ENCODE results near the gene PRR33.
"Not testable (repeated sequence)": the region's sequence is repeated elsewhere in the genome, so short reads cannot be mapped to it uniquely, and the experiment has no call there.

Gene PRR33

DNA sequence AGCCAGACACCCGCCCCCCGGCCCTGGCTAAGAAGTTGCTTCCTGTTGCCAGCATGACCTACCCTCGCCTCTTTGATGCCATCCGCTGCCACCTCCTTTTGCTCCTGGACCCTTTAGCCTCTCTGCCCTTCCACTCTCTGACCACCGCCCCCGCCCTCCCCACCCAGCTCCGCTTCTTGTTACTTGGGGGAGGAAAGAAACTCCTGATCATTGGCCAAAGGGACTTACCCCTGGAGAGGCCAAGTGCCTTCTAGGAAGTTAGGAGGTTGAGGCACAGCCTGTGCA, at the start of gene PRR33:
Gene PRR33, minus strand, starts transcription at position 65 of the 285 bp plus-strand sequence. CDS start 1,311 bp downstream, outside the sequence.
- no peak for DNase-seq (ENCODE audit: low read depth in 2 of 2)

GRCh38 chr11:1939788-1940187, 48.1 kb upstream of the PRR33 start:
- DNase-seq (ENCODE audit: low read depth in 2 of 2): not testable (repeated sequence)

GRCh38 chr11:1939006-1939625, 47.4 kb upstream of the PRR33 start:
- no peak for DNase-seq (ENCODE audit: low read depth in 2 of 2)

GRCh38 chr11:1938343-1939005, 46.8 kb upstream of the PRR33 start:
- no peak for DNase-seq (ENCODE audit: low read depth in 2 of 2)

GRCh38 chr11:1937616-1938342, 46.1 kb upstream of the PRR33 start:
- no peak for DNase-seq (ENCODE audit: low read depth in 2 of 2)

- DNase-seq (ENCODE audit: low read depth in 2 of 2): no peak
Observed at GRCh38 chr11:1936781-1937615, 45.3 kb upstream of the PRR33 start.

DNA sequence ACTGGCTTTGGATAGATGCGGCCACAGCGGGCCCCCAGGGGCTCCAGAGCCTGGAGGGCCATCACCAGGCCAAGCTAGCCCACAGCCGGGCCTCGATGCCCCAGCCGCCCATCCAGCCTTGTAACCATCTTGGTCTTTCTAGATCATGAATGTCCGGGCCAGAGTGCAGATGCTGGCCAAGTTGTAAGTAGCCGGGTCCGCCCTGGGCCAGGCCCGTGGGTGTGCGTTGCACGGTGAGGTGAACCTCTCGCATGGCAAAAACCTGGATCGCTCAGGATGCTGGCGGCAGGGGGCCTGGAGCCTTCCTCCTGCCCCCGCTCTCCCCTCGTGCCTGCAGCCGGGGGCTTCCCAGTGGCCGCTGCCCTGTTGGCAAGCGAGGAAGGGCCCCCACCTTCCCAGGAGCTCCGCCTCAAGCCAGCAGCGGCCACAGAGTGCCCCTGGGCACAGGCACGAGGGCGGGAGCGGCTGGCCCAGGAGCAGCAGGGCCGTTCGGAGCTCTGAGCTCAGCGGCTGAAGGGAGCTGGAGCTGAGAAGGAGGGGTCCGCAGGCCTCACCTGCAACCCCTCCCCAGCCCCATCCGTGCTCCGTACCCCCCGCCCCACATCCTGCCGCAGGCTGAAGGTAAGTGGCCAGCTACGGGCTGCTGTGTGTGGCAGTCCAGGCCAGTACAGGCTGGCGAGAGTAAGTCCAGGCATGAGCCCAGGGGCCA, 44.5 kb upstream of the PRR33 start:
- no peak for DNase-seq (ENCODE audit: low read depth in 2 of 2)

GRCh38 chr11:1935156-1936071, 43.7 kb upstream of the PRR33 start:
- DNase-seq (ENCODE audit: low read depth in 2 of 2): no peak

DNA sequence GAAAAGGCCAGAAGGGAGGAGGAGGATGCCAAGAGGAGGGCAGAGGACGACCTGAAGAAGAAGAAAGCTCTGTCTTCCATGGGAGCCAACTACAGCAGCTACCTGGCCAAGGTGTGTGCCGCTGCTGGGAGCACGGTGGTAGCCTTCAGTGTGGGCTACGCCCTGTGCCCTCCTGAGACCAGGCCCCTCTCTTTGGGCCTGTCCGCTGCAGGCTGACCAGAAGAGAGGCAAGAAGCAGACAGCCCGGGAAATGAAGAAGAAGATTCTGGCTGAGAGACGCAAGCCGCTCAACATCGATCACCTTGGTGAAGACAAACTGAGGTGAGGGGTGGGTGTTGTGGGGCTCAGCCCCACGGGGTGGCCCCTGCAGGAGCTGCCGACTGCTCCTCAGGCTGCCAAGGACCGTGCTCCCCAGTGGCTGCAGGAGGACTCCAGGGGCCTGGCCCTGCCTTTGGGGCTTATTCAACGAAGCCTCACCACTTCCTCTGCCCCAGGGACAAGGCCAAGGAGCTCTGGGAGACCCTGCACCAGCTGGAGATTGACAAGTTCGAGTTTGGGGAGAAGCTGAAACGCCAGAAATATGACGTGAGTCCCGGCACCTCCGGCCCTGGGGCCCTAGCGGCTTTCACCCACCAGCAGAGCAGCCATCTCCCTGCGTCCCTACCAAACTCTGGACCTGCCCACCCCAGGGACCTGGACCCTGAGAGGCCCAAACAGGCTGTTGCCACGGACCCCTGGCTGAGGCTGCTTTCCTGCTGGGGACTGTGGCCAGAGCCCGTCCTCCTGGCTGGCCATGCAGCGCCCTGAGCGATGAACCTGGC, 42.9 kb upstream of the PRR33 start:
- no peak for DNase-seq (ENCODE audit: low read depth in 2 of 2)

- DNase-seq (ENCODE audit: low read depth in 2 of 2): no peak
Observed at GRCh38 chr11:1933416-1934334, 42.0 kb upstream of the PRR33 start.

DNA sequence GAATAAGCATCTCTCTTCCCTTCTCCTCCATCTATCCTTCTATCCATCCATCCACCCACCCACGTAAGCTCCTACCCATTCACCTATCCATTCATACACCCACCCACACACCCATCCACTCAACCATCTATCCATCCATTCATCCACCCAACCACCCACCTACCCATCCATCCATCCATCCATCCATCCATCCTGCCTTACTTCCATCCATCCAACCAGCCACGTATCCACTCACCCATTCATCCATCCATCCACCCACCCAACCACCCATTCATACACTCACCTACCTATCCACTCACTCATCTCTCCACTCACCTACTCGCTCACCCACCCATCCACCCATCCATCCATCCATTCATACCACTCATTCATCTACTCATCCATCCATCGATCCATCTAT, 41.0 kb upstream of the PRR33 start:
- DNase-seq (ENCODE audit: low read depth in 2 of 2): no peak

DNA sequence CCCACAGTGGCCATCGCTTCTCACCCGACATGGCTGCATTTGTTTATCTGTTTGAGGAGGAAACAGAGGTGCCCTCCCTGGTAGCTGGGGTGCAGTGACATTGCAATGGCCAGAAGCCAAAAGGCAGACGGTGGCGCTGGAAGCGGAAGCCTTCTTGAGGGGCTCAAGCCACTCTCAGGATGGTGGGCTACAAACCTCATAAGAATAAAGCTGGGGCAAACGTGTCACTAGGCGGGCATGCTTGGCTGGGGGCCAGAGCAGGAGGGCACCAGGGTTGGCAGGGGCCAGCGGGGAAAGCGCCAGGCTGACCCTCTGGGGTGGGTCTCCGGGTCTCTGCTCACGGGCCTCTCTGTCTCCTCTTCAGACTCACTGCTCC, 40.4 kb upstream of the PRR33 start:
- DNase-seq (ENCODE audit: low read depth in 2 of 2): no peak

GRCh38 chr11:1931341-1932104, 39.8 kb upstream of the PRR33 start:
- no peak for DNase-seq (ENCODE audit: low read depth in 2 of 2)

- DNase-seq (ENCODE audit: low read depth in 2 of 2): no peak
Observed at GRCh38 chr11:1930462-1930830, 38.8 kb upstream of the PRR33 start.

GRCh38 chr11:1929621-1930461, 38.1 kb upstream of the PRR33 start:
- no peak for DNase-seq (ENCODE audit: low read depth in 2 of 2)

DNA sequence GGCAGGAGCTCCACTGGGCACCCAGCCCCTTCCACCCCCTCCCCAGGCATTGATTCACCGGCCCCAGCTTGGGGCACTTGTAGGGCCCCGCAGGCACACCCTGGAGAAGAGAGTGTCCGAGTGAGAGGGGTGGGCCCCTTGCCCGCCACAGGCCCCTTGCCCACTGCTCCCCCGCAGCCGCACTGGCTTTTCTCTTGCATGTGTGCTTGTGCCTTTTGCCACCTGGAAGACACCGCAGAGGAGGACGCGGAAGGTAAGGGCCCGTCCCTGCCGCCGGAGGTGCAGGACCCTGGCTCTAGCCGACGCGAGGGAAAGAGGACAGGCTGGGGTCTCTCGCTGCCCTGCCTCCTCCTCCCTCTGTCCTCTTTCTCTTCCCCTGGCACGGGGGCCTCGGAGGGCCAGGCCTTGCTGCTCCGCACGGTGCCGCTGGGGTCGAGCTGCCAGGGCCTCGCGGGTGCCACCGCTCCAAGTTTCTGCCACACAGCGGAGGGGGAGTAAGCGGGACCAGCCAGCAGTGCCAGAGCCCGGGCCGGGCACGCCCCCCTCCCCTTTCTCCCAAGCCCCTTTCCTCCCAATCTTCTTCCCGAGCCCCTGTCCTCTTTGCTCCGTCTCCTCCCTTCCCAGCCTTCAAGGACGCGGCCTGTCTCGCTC, 37.3 kb upstream of the PRR33 start:
- no peak for DNase-seq (ENCODE audit: low read depth in 2 of 2)

DNA sequence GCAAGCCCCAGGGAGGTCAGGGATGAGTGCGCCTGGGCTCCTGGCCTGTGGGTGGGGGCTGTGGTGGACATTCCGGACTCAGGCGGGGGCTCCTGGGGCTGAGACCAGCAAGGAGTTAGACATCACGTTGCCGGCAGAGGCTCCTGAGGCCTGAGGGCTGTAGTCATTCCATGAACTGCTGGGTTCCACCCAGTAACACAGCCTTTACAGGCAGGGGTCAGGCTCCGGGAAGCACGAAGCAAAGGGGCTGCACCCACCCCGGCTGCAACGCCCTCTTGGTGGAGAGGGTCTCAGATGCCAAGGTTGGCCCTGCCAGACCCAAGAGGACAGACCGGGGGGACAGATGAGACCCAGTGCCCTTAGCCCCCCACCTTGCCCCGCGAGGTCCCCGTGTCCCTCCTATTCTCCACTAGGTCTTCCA, 36.8 kb upstream of the PRR33 start:
- no peak for DNase-seq (ENCODE audit: low read depth in 2 of 2)
